Measurements from ENCODE around the gene UCHL3.

UCHL3 gene

GRCh38 chr13:75648446-75648845 lies 98.9 kb downstream of the UCHL3 start:
- H3K4me3 ChIP-seq (ENCODE audit: low read depth, low read length), result no peak overlapping the region
- TF ChIP-seq CTCF (IDR thresholded peaks at IDR 0.05; ENCODE audit: low read depth, low read length), result no peak

- no peak for TF ChIP-seq CTCF (IDR thresholded peaks at IDR 0.05; ENCODE audit: low read depth, low read length)
- no peak overlapping the region for H3K4me3 ChIP-seq (ENCODE audit: low read depth, low read length)
These were observed 101.4 kb downstream of the UCHL3 start for GRCh38 chr13:75651013-75651412.

- TF ChIP-seq CTCF (IDR thresholded peaks at IDR 0.05; ENCODE audit: low read depth, low read length), result no peak
- H3K4me3 ChIP-seq (ENCODE audit: low read depth, low read length), result no peak overlapping the region
These were observed 103.1 kb downstream of the UCHL3 start for GRCh38 chr13:75652726-75653125.

All from WI38 (cell line).